GM13976 (cell line): ENCODE data around the gene HLA-DMA.

Experiments
- DNase-seq: peaks from one replicate; pipeline ENCODE4 v3.0.0; 2012; ENCODE audit warnings: low spot score
- CTCF ChIP-seq: IDR thresholded peaks from 2 replicates; pipeline ENCODE4 v1.5.1; 2012; ENCODE audit warnings: borderline replicate concordance, mild to moderate bottlenecking; ENCODE audit not compliant: insufficient read depth; ENCODE audit errors: extremely low read depth, missing control alignments, control extremely low read depth
- in situ Hi-C: fragments of 300-500 bp; cut with MboI; formaldehyde crosslinking; loops from one replicate; pipeline ENCODE4 v1.12.0; 2022; ENCODE audit warnings: low sequenced_read_pairs, mixed read lengths, inconsistent platforms; ENCODE audit not compliant: unreplicated experiment

Gene HLA-DMA

DNA sequence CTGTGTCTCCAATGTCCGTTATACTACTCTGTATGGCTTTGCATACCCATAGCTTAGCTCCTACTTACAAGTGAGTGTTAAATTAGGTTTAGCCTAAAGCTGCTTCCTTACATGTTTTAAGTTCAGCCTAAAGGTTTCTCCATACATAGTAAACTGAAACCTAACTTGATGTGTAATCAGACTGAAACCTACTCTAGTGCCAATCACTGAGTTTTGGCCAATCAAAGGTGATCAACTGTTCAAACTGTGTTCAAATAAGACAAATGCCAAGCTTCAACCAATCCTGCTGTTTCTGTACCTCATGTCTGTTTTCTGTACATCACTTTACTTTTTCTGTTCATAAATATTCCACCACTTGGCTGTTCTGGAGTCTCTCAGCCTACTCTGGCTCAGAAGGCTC, 36.5 kb upstream of the HLA-DMA start:
- in situ Hi-C loops, result loop anchor here (5.0 kb wide), 1 partner anchor 102 kb away; no protein-coding TSS in a partner anchor
- TF ChIP-seq CTCF, result no peak

GRCh38 chr6:32984622-32985389, 31.9 kb upstream of the HLA-DMA start:
- in situ Hi-C loops, result loop anchor here (5.0 kb wide), 1 partner anchor 98 kb away; no protein-coding TSS in a partner anchor
- peak; percentile 84 for TF ChIP-seq CTCF
- DNase-seq, result peak; percentile 74

More for the DNA sequence above, 36.5 kb upstream of the HLA-DMA start:
- no peak for DNase-seq

DNA sequence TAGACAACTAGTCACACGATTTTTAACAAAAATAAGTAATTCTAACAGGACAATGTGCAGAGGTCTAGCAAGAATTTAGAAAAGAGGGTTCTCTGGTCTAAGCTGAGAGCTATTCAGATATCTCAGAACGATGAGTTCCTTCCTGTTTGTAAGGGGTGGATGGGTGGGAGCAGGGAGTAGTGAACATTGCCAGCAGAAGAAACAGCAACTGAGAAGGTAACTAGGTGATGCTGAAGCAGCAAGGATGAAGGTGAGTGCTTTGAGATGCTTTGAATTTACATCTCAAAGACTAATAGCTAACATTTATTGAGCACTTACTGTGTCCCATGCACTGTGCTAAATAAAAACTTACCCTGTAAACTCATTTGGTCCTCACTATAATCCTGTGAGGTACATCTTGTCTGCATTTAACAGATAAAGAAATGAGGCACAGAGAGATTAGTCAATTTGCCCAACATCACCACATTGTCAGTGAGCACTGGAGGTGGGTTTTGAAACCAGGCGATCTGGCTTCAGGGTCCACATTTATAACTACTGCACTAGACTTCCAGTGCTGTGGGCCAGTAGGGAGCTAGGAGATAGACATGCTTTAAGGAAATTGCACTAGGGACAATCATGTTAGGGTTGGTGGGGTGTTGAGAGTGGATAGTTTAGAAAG, 31.2 kb upstream of the HLA-DMA start:
- in situ Hi-C loops, result no loop called here

GRCh38 chr6:32983493-32983848, 30.6 kb upstream of the HLA-DMA start:
- DNase-seq, result no peak
- in situ Hi-C loops, result no loop called here
- no peak for TF ChIP-seq CTCF

More for the DNA sequence above, 31.2 kb upstream of the HLA-DMA start:
- DNase-seq, result no peak
- TF ChIP-seq CTCF, result no peak

DNA sequence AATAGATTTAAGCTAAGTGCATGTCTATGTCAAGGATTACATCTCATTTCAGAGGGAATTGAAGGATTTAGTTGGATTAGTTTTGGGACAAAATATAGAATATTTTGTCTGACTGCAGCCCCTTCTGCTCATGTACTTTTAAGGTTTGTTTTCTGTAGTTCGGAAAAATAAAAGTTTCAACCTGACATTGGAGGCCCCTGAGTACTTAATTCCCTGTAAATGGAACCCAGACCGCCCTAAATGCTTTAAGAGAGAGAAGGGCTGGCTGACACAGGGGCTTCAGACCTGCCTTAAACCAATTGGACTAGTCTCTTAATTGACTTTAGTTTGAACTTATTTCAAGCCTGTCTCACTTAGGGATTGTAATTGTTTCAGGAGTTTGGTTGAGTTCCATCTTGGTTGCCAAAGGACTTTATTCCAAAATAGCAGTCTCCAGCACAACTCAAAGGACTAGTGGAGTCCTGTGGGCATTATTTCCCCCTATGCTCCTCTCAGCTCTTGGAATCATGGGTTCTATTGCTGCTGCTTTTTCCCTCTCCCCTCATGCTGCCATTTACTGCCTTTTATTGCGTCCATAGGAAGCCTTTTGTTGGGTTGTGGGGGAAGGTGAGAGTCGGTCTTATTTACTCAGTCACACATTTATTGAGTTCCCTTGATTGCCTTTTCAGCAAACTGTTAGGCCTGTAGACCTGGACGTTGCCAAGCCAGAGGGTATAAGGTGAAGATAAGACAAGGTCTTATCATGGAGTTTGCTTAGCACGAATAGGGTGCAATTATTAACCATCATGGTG, 30.0 kb upstream of the HLA-DMA start:
- in situ Hi-C loops, result no loop called here

More for the DNA sequence above, 30.0 kb upstream of the HLA-DMA start:
- no peak for DNase-seq
- TF ChIP-seq CTCF, result no peak
